H1 (cell line): ENCODE results near the gene KHDRBS2. TPM values are rescaled to one million over a fixed set of nuclear protein-coding genes. Genes with fewer than 3 reads are reported as not detected.
A peak's percentile ranks its signal among the peaks of the same experiment; 100 is the strongest.

Experiments
- CTCF ChIA-PET: fragments of 300-600 bp; sonication (Branson Sonifier 250); formaldehyde crosslinking; loops from one replicate; lab custom pipeline; 2021; ENCODE audit not compliant: partially characterized antibody; lab: Charles Lee
- POLR2A ChIA-PET: fragments of 300-600 bp; sonication (Branson Sonifier 250); formaldehyde crosslinking; loops from one replicate; lab custom pipeline; 2021; ENCODE audit warnings: inconsistent platforms; ENCODE audit not compliant: partially characterized antibody; lab: Charles Lee
- DNase-seq, 2 experiments: peaks; one replicate each; pipeline versions ENCODE4 v3.0.0 to v3.0.0-alpha.2; 2010 to 2022; ENCODE audit warnings: low spot score in 2 of 2, low read depth in 1 of 2, mixed read lengths in 1 of 2
- FAIRE-seq: peaks from 2 replicates; lab custom pipeline; 2011; peaks lifted over from hg19 to GRCh38; lab: Jason Lieb, UNC
- H2AFZ ChIP-seq: 2 replicates; pipeline ENCODE4 v1.8.1; 2012; ENCODE audit warnings: low read length, inconsistent platforms
- H2AK5ac ChIP-seq: 2 replicates; pipeline ENCODE4 v1.6.1; 2013; ENCODE audit warnings: low read depth, low read length
- H2BK120ac ChIP-seq: replicated peaks from 2 replicates; pipeline ENCODE3; 2013; ENCODE audit warnings: low read depth, low read length, inconsistent platforms
- H2BK12ac ChIP-seq: 2 replicates; pipeline ENCODE4 v1.6.1; 2013; ENCODE audit warnings: low read depth, low read length
- H2BK15ac ChIP-seq: 2 replicates; pipeline ENCODE4 v1.6.1; 2013; ENCODE audit warnings: low read length
- H2BK20ac ChIP-seq: 2 replicates; pipeline ENCODE4 v1.6.1; 2013; ENCODE audit warnings: low read length
- H2BK5ac ChIP-seq: 2 replicates; pipeline ENCODE4 v1.6.1; 2013; ENCODE audit warnings: low read depth, low read length
- H3K14ac ChIP-seq: 2 replicates; pipeline ENCODE4 v1.6.1; 2013; ENCODE audit warnings: inconsistent platforms; ENCODE audit not compliant: insufficient read length
- H3K18ac ChIP-seq: 2 replicates; pipeline ENCODE4 v1.6.1; 2013; ENCODE audit warnings: low read length; ENCODE audit errors: extremely low read depth
- H3K23ac ChIP-seq: 2 replicates; pipeline ENCODE4 v1.6.1; 2013; ENCODE audit warnings: inconsistent platforms; ENCODE audit not compliant: insufficient read length
- H3K23me2 ChIP-seq: 2 replicates; pipeline ENCODE4 v1.6.1; 2013; ENCODE audit warnings: low read depth, low read length
- H3K27ac ChIP-seq: 2 replicates; pipeline ENCODE4 v1.6.1; 2011; ENCODE audit warnings: low read depth, low read length, inconsistent platforms
- H3K27me3 ChIP-seq, 4 experiments: replicated peaks in 1 of 4; 1 replicate in 1 of 4; 2 replicates in 3 of 4; pipeline versions ENCODE4 v1.6.1 to v1.8.1; 2011 to 2013; ENCODE audit warnings: low read length in 3 of 4, mild to moderate bottlenecking in 3 of 4, inconsistent platforms in 2 of 4, mixed read lengths in 2 of 4, moderate library complexity in 1 of 4; ENCODE audit not compliant: control insufficient read depth in 3 of 4, insufficient read depth in 3 of 4; ENCODE audit errors: extremely low read depth in 1 of 4
- H3K36me3 ChIP-seq, 4 experiments: 2 replicates each; pipeline versions ENCODE4 v1.6.1 to v1.8.1; 2011 to 2013; ENCODE audit warnings: mild to moderate bottlenecking in 4 of 4, low read length in 3 of 4, moderate library complexity in 2 of 4, control low read depth in 1 of 4, inconsistent platforms in 1 of 4; ENCODE audit not compliant: insufficient read depth in 4 of 4, control insufficient read depth in 2 of 4
- H3K4ac ChIP-seq: replicated peaks from 2 replicates; pipeline ENCODE3; 2013; ENCODE audit warnings: low read length, low read depth, mixed read lengths, inconsistent platforms; ENCODE audit not compliant: insufficient read length
- H3K4me1 ChIP-seq, 4 experiments: replicated peaks in 1 of 4; 1 replicate in 1 of 4; 2 replicates in 3 of 4; pipeline versions ENCODE4 v1.6.1 to v1.8.1; 2011 to 2013; ENCODE audit warnings: low read length in 3 of 4, inconsistent platforms in 2 of 4, mixed read lengths in 1 of 4; ENCODE audit not compliant: insufficient read depth in 4 of 4, control insufficient read depth in 3 of 4
- H3K4me2 ChIP-seq, 2 experiments: 2 replicates each; pipeline versions ENCODE4 v1.6.1 to v1.8.1; 2011 to 2013; ENCODE audit warnings: low read depth in 2 of 2, low read length in 2 of 2, control low read depth in 1 of 2, inconsistent platforms in 1 of 2, mild to moderate bottlenecking in 1 of 2; ENCODE audit not compliant: insufficient read depth in 1 of 2
- H3K4me3 ChIP-seq, 4 experiments: fragments of 200-600, 300-600 bp in 1 of 4; sonication (generic), shearing (Covaris generic), sonication (Bioruptor Twin) in 1 of 4; 2 replicates each; pipeline versions ENCODE4 v1.5.1 to v1.8.1; 2011 to 2016; ENCODE audit warnings: low read length in 4 of 4, low read depth in 3 of 4, control low read depth in 2 of 4, inconsistent platforms in 2 of 4, mild to moderate bottlenecking in 2 of 4, mixed read lengths in 1 of 4, moderate library complexity in 1 of 4; ENCODE audit not compliant: insufficient read depth in 2 of 4; ENCODE audit errors: extremely low read depth in 1 of 4
- H3K56ac ChIP-seq: replicated peaks from 2 replicates; pipeline ENCODE3; 2013; ENCODE audit warnings: low read depth, mild to moderate bottlenecking, mixed read lengths, low read length, inconsistent platforms; ENCODE audit not compliant: insufficient read length
- H3K79me1 ChIP-seq: 2 replicates; pipeline ENCODE4 v1.6.1; 2013; ENCODE audit warnings: low read depth, low read length, control low read depth
- H3K79me2 ChIP-seq, 2 experiments: 2 replicates each; pipeline versions ENCODE4 v1.6.1 to v1.8.1; 2012 to 2013; ENCODE audit warnings: low read length in 2 of 2, mild to moderate bottlenecking in 2 of 2, inconsistent platforms in 1 of 2; ENCODE audit not compliant: insufficient read depth in 2 of 2, control insufficient read depth in 1 of 2
- H3K9ac ChIP-seq, 4 experiments: replicated peaks in 1 of 4; 1 replicate in 1 of 4; 2 replicates in 3 of 4; pipeline versions ENCODE4 v1.6.1 to v1.8.1; 2011 to 2013; ENCODE audit warnings: low read depth in 3 of 4, low read length in 3 of 4, control low read depth in 2 of 4, mild to moderate bottlenecking in 2 of 4, moderate library complexity in 2 of 4, inconsistent platforms in 1 of 4; ENCODE audit errors: extremely low read depth in 1 of 4
- H3K9me3 ChIP-seq, 2 experiments: 2 replicates each; pipeline versions ENCODE4 v1.6.1 to v1.8.1; 2012 to 2013; ENCODE audit warnings: mild to moderate bottlenecking in 2 of 2, moderate library complexity in 2 of 2, control low read depth in 1 of 2, inconsistent platforms in 1 of 2, low read depth in 1 of 2, low read length in 1 of 2, mixed read lengths in 1 of 2; ENCODE audit not compliant: insufficient read depth in 2 of 2
- H4K20me1 ChIP-seq, 2 experiments: replicated peaks in 1 of 2; 2 replicates each; pipeline versions ENCODE3 to v1.8.1; 2011 to 2013; ENCODE audit warnings: inconsistent platforms in 2 of 2, low read length in 2 of 2, mild to moderate bottlenecking in 1 of 2; ENCODE audit not compliant: insufficient read depth in 2 of 2, control insufficient read depth in 1 of 2
- H4K5ac ChIP-seq: 2 replicates; pipeline ENCODE4 v1.6.1; 2013; ENCODE audit warnings: low read length, low read depth, mixed read lengths, inconsistent platforms; ENCODE audit not compliant: insufficient read length
- H4K8ac ChIP-seq: 2 replicates; pipeline ENCODE4 v1.8.0; 2013; ENCODE audit warnings: mild to moderate bottlenecking, moderate library complexity, low read length, inconsistent platforms; ENCODE audit not compliant: insufficient read depth; ENCODE audit errors: extremely low read depth
- H4K91ac ChIP-seq: replicated peaks from 2 replicates; pipeline ENCODE3; 2013; ENCODE audit warnings: low read length, mixed read lengths, inconsistent platforms; ENCODE audit not compliant: insufficient read length
- ASH2L ChIP-seq: fragments of 200-600, 300-600 bp; sonication (generic); IDR thresholded peaks from one replicate; pipeline ENCODE4 v1.7.1; 2017; ENCODE audit warnings: low read length
- ATF3 ChIP-seq: IDR thresholded peaks from 2 replicates; pipeline ENCODE4 v1.6.1; 2011; ENCODE audit warnings: low read depth, mild to moderate bottlenecking, low read length; ENCODE audit not compliant: insufficient read depth
- BACH1 ChIP-seq: IDR thresholded peaks from 2 replicates; pipeline ENCODE4 v1.6.1; 2012; ENCODE audit warnings: low read length, improper control_type of control experiment
- CEBPB ChIP-seq: IDR thresholded peaks from 2 replicates; pipeline ENCODE4 v1.6.1; 2012; ENCODE audit warnings: low read depth, low read length
- CHD2 ChIP-seq: IDR thresholded peaks from 2 replicates; pipeline ENCODE4 v1.6.1; 2012; ENCODE audit warnings: low read length, improper control_type of control experiment
- CREB1 ChIP-seq: IDR thresholded peaks from 2 replicates; pipeline ENCODE4 v1.6.1; 2012; ENCODE audit warnings: inconsistent platforms
- FOSL1 ChIP-seq: IDR thresholded peaks from 2 replicates; pipeline ENCODE4 v1.6.1; 2011; ENCODE audit warnings: mild to moderate bottlenecking, low read depth, low read length, moderate library complexity; ENCODE audit not compliant: insufficient read depth
- NANOG ChIP-seq: IDR thresholded peaks from 2 replicates; pipeline ENCODE4 v1.6.1; 2011; ENCODE audit warnings: low read length, low read depth, mild to moderate bottlenecking, inconsistent platforms; ENCODE audit not compliant: insufficient read depth, poor library complexity, severe bottlenecking
- PHF8 ChIP-seq: fragments of 200-600 bp; sonication (generic); conservative IDR thresholded peaks from 2 replicates; pipeline ENCODE4 v1.7.1; 2012; ENCODE audit warnings: low read depth, mild to moderate bottlenecking, inconsistent platforms, low read length, moderate library complexity
- RAD21 ChIP-seq, 2 experiments: IDR thresholded peaks in 1 of 2; conservative IDR thresholded peaks in 1 of 2; 2 replicates each; pipeline ENCODE4 v1.6.1; 2011; ENCODE audit warnings: low read depth in 2 of 2, low read length in 2 of 2, improper control_type of control experiment in 1 of 2, inconsistent platforms in 1 of 2, mild to moderate bottlenecking in 1 of 2, moderate library complexity in 1 of 2
- SIN3A ChIP-seq, 2 experiments: IDR thresholded peaks in 1 of 2; conservative IDR thresholded peaks in 1 of 2; 2 replicates each; pipeline ENCODE4 v1.6.1; 2011 to 2012; ENCODE audit warnings: low read length in 2 of 2, improper control_type of control experiment in 1 of 2, low read depth in 1 of 2, mild to moderate bottlenecking in 1 of 2
- TAF7 ChIP-seq: optimal IDR thresholded peaks from 2 replicates; pipeline ENCODE3; 2011; ENCODE audit warnings: low read depth, mild to moderate bottlenecking, inconsistent platforms, low read length, moderate library complexity, borderline replicate concordance
- ZNF274 ChIP-seq: IDR thresholded peaks from 2 replicates; pipeline ENCODE4 v1.7.0; 2012; ENCODE audit warnings: low read length, borderline replicate concordance; ENCODE audit errors: extremely low read depth
- WGBS, 2 experiments: shearing (Covaris generic) in 1 of 2; methylation state at CpG; one replicate each; pipeline versions ENCODE4 v1.1.6 to v1.1.7; 2013 to 2015; ENCODE audit warnings: low lambda C conversion rate in 2 of 2, mixed read lengths in 2 of 2, inconsistent platforms in 1 of 2, low coverage in 1 of 2, missing lambda C conversion rate in 1 of 2; ENCODE audit not compliant: insufficient replicate concordance in 2 of 2, insufficient coverage in 1 of 2, insufficient read length in 1 of 2; ENCODE audit errors: extremely low coverage in 1 of 2, missing lambda C conversion rate in 1 of 2; 5-methylcytosine and 5-hydroxymethylcytosine counted together
- polyA plus RNA-seq, 7 experiments: library from polyadenylated mRNA; depleted of rRNA in 3 of 7; stranded (reverse) in 5 of 7; unstranded in 2 of 7; fragments of >200 nt in 5 of 7; fragments of 200-250 nt in 2 of 7; gene quantifications; 1 replicate in 5 of 7; 2 replicates in 1 of 7; 4 replicates in 1 of 7; pipeline versions ENCODE4 v1.2.1 to v1.2.3, GENCODE V29; 2011 to 2013; ENCODE audit warnings: missing spikeins in 2 of 7, mixed read lengths in 2 of 7
- total RNA-seq: library from RNA; stranded (reverse); fragmentation: NEBNext Ultra II Directional; extraction: Animal tissue kit (Norgen Biotek cat#: 25700); gene quantifications from 2 replicates; pipeline ENCODE4 v1.2.1, GENCODE V29; 2021

KHDRBS2 gene
- total and polyA plus RNA-seq, 2 of the 8 experiments (the other 6 are each of a cell fraction or from before 2014, with no cell fraction given) = 5.2 to 7.7 TPM

GRCh38 chr6:61980622-61981021, 305.4 kb downstream of the KHDRBS2 start:
- H3K9me3 ChIP-seq = no peaks in the 10 kb centered on the region
- H2AFZ ChIP-seq = no peak overlapping the region
- no peak overlapping the region for H2AK5ac ChIP-seq
- H3K9ac ChIP-seq = no peak overlapping the region
- POLR2A ChIA-PET = interaction anchor here (0.6 kb wide), 1 partner anchor 1320 kb away, joined by 4 read pairs; no protein-coding TSS in a partner anchor
- H3K56ac ChIP-seq = no peak overlapping the region
- H3K18ac ChIP-seq = peak overlapping the region; percentile 56; the same call in 1 of the 2 replicates
- H3K4me2 ChIP-seq = peak overlapping the region in 1 of 2 experiments; percentile 24; a peak in 1 of 4 replicates
- no peak overlapping the region for H2BK120ac ChIP-seq
- H3K4me1 ChIP-seq = peaks cover 2 to 6% (median 4%) of the 10 kb centered on the region in 4 experiments; a peak in 4 of 7 replicates
- H3K79me1 ChIP-seq = no peaks in the 10 kb centered on the region
- 79% methylated on average over 1 of the region's 1 CpG; no CpG with 5 or more reads in 1 of the 2 experiments for WGBS, 2 experiments
- no peak overlapping the region for H3K4ac ChIP-seq
- no peak overlapping the region for H2BK20ac ChIP-seq
- no peak overlapping the region for H4K5ac ChIP-seq
- no peaks in the 10 kb centered on the region for H3K79me2 ChIP-seq
- no peaks in the 10 kb centered on the region for H3K27me3 ChIP-seq
- H4K20me1 ChIP-seq = no peaks in the 10 kb centered on the region
- DNase-seq (no peak), FAIRE-seq (no peak)
- no peaks in the 10 kb centered on the region for H3K36me3 ChIP-seq
- no peak overlapping the region for H3K23ac ChIP-seq
- H3K27ac ChIP-seq = no peak overlapping the region
- no peaks in the 10 kb centered on the region for H3K23me2 ChIP-seq
- CTCF ChIA-PET = interaction anchor here (1.2 kb wide), 2 partner anchors 13 to 59 kb away, joined by 3 read pairs; no protein-coding TSS in a partner anchor
- no peak overlapping the region for H4K8ac ChIP-seq
- H4K91ac ChIP-seq = no peak overlapping the region
- H3K4me3 ChIP-seq = no peak overlapping the region; a peak in 1 of 8 replicates
- no peak overlapping the region for H2BK12ac ChIP-seq
- H2BK15ac ChIP-seq = no peak overlapping the region; the same call in 1 of the 2 replicates
- no peak overlapping the region for H3K14ac ChIP-seq
- no peak overlapping the region for H2BK5ac ChIP-seq
- TF ChIP-seq CEBPB (no peak), ASH2L (no peak), TAF7 (no peak), RAD21 (IDR thresholded peaks at IDR 0.05 in 1 of 2, conservative IDR thresholded peaks at IDR 0.05 in 1 of 2; ENCODE audit: low read depth in 2 of 2, low read length in 2 of 2) (no peak), ZNF274 (no peak), SIN3A (conservative IDR thresholded peaks at IDR 0.05 in 1 of 2, IDR thresholded peaks at IDR 0.05 in 1 of 2; ENCODE audit: low read depth in 1 of 2, low read length in 2 of 2) (no peak), FOSL1 (no peak), CREB1 (no peak), NANOG (no peak), CHD2 (no peak), BACH1 (no peak), ATF3 (no peak), PHF8 (no peak)
